K562 (cell line): ENCODE results near the gene RPS6KA4. TPM values are rescaled to one million over a fixed set of nuclear protein-coding genes. Genes with fewer than 3 reads are reported as not detected.

Experiments used
- ADNP ChIP-seq: fragments of 200-800 bp; sonication (Bioruptor generic); IDR thresholded peaks from 2 replicates; pipeline ENCODE4 v1.6.1; 2016; ENCODE audit warnings: missing genetic modification characterization, missing compliant biosample characterization
- E2F3 ChIP-seq: fragments of 250-450 bp; sonication (Bioruptor Pico); IDR thresholded peaks from 2 replicates; pipeline ENCODE4 v1.4.0; 2020; ENCODE audit warnings: mild to moderate bottlenecking
- E2F5 ChIP-seq: sonication (generic); formaldehyde crosslinking; IDR thresholded peaks from 2 replicates; pipeline ENCODE4 v1.8.0; 2022; ENCODE audit warnings: mild to moderate bottlenecking, missing genetic modification reagents
- ETV6 ChIP-seq, 3 experiments: fragments of 150-350 bp in 1 of 3; sonication (generic) in 1 of 3; formaldehyde crosslinking in 1 of 3; IDR thresholded peaks; 2 replicates each; pipeline versions ENCODE4 v1.6.1 to v1.8.0; 2014 to 2022; ENCODE audit warnings: borderline replicate concordance in 2 of 3, low read depth in 2 of 3, antibody characterized with exemption in 1 of 3, low read length in 1 of 3, mild to moderate bottlenecking in 1 of 3, missing genetic modification reagents in 1 of 3
- NR4A1 ChIP-seq, 2 experiments: fragments of 250-450 bp in 1 of 2; fragments of 450-650 bp in 1 of 2; sonication (Bioruptor Pico) in 1 of 2; IDR thresholded peaks; 2 replicates each; pipeline versions ENCODE4 v1.4.0 to v1.6.1; 2016 to 2020; ENCODE audit warnings: mild to moderate bottlenecking in 2 of 2, missing compliant biosample characterization in 1 of 2, missing genetic modification characterization in 1 of 2, moderate library complexity in 1 of 2
- PRPF4 ChIP-seq: fragments of 200-400 bp; formaldehyde crosslinking; IDR thresholded peaks from one replicate; pipeline ENCODE4 v1.6.1; 2017; ENCODE audit warnings: low read length, low read depth, mild to moderate bottlenecking; ENCODE audit not compliant: insufficient read depth, poor library complexity, severe bottlenecking
- SMAD1 ChIP-seq: fragments of 150-350 bp; IDR thresholded peaks from 2 replicates; pipeline ENCODE4 v1.6.1; 2014; ENCODE audit warnings: low read length, low read depth; ENCODE audit not compliant: partially characterized antibody
- TGIF2 ChIP-seq: sonication (generic); formaldehyde crosslinking; IDR thresholded peaks from 2 replicates; pipeline ENCODE4 v1.8.1; 2022; ENCODE audit warnings: mild to moderate bottlenecking, missing genetic modification reagents, moderate library complexity
- UBTF ChIP-seq, 2 experiments: IDR thresholded peaks; 2 replicates each; pipeline ENCODE4 v1.6.1; 2012; ENCODE audit warnings: improper control_type of control experiment in 2 of 2, low read depth in 2 of 2, low read length in 2 of 2, borderline replicate concordance in 1 of 2
- ZEB2 ChIP-seq: fragments of 450-650 bp; IDR thresholded peaks from 2 replicates; pipeline ENCODE4 v1.6.1; 2016
- ZNF347 ChIP-seq: fragments of 450-650 bp; formaldehyde crosslinking; IDR thresholded peaks from 2 replicates; pipeline ENCODE4 v1.4.0; 2020; ENCODE audit warnings: low read depth, mild to moderate bottlenecking, moderate library complexity
- ZNF384 ChIP-seq: IDR thresholded peaks from 2 replicates; pipeline ENCODE4 v1.6.1; 2012; ENCODE audit warnings: low read depth, low read length, improper control_type of control experiment
- ZNF551 ChIP-seq: fragments of 250-450 bp; sonication (Bioruptor Pico); IDR thresholded peaks from 2 replicates; pipeline ENCODE4 v1.5.0; 2021; ENCODE audit warnings: mild to moderate bottlenecking, moderate library complexity
- ZNF561 ChIP-seq: fragments of 450-650 bp; formaldehyde crosslinking; conservative IDR thresholded peaks from 2 replicates; pipeline ENCODE4 v1.4.0; 2020; ENCODE audit warnings: mild to moderate bottlenecking, moderate library complexity
- ZNF695 ChIP-seq: fragments of 450-650 bp; formaldehyde crosslinking; IDR thresholded peaks from 2 replicates; pipeline ENCODE4 v1.4.0; 2020; ENCODE audit warnings: mild to moderate bottlenecking, moderate library complexity
- polyA plus RNA-seq, 8 experiments: library from polyadenylated mRNA; depleted of rRNA in 4 of 8; stranded (reverse) in 5 of 8; unstranded in 3 of 8; fragments of >200 nt; fragmentation: Nextera tagmentation in 2 of 8; fragmentation: Illumina TruSeq in 1 of 8; extraction: Ambion mirVana in 2 of 8; extraction: Trizol in 1 of 8; gene quantifications; 2 replicates each; pipeline versions ENCODE4 v1.2.1 to v1.2.3, GENCODE V29; 2011 to 2014; ENCODE audit warnings: inconsistent platforms in 1 of 8, missing spikeins in 1 of 8
- total RNA-seq, 7 experiments: library from RNA; depleted of rRNA in 6 of 7; stranded (reverse); fragments of >200 nt in 6 of 7; fragmentation: Illumina TruSeq in 2 of 7; extraction: Trizol in 2 of 7; gene quantifications; 2 replicates each; pipeline versions ENCODE4 v1.2.1 to v1.2.3, GENCODE V29; 2011 to 2021; ENCODE audit warnings: low replicate concordance in 1 of 7
- TF ChIP-seq, protein P1 (sequence below): sonication (generic); formaldehyde crosslinking; IDR thresholded peaks from 2 replicates; pipeline ENCODE4 v1.8.1; 2022; ENCODE audit warnings: missing genetic modification reagents

Gene RPS6KA4
- total and polyA plus RNA-seq, 9 of the 15 experiments (the other 6 are each of a cell fraction or from before 2014, with no cell fraction given) = 0.15 to 23.8 (median 9.8) TPM

DNA sequence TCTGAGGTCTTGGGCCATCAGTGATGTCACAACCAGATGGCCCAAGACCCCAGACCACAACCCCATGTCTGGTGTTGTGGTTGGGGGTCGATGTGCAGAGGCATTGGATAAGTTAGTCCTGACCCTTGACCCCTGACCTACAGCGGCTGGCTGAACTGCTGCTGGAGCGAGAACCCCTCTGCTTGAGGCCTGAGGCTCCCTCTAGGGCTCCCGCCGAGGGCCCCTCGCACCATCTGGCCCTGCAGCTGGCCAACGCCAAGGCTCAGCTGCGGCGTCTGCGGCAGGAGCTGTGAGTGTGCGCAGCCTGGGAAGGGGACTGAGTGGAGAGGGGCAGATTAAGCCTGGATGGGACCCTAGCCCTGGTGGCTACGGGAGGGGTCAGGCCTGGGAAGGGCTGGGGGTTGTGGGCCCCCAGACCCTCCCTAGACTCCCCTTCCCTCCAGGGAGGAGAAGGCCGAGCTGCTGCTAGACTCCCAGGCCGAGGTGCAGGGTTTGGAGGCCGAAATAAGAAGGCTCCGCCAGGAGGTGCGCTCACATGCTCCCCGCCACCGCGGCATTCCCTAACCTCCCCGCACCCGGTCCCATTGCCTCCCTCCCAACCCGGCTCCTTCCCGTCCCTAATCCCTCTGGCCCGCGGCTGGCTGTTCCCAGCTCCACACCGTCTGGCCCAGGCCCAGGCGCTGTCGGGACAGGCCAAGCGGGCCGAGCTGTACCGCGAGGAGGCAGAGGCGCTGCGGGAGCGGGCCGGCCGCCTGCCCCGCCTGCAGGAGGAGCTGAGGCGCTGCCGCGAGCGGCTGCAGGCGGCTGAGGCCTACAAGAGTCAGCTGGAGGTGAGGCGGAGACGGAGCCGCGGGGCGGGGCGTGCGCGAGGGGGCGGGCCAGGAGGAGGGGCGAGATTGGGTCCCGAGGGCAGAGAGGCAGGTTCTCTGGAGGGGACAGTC lies 16.8 kb upstream of the RPS6KA4 start (continued):
- TF ChIP-seq UBTF (IDR thresholded peaks at IDR 0.05; ENCODE audit: borderline replicate concordance in 1 of 2, low read depth in 2 of 2, low read length in 2 of 2) (peak; percentile 92 to 99), NR4A1 (CRISPR knock-in tag; IDR thresholded peaks at IDR 0.05) (no peak), NR4A1 (tag; IDR thresholded peaks at IDR 0.05) (no peak), ZEB2 (no peak), ZNF561 (CRISPR knock-in tag) (no peak), TGIF2 (CRISPR knock-in tag) (no peak), PRPF4 (no peak), ADNP (tag) (no peak), E2F3 (CRISPR knock-in tag) (no peak), ZNF551 (CRISPR knock-in tag) (no peak), SMAD1 (no peak), ZNF384 (peak; percentile 30; the same call in 1 of the 2 replicates), E2F5 (CRISPR knock-in tag) (no peak), ZNF695 (CRISPR knock-in tag) (no peak), ETV6 (IDR thresholded peaks at IDR 0.05; ENCODE audit: borderline replicate concordance in 1 of 2, low read depth in 2 of 2, low read length in 1 of 2) (no peak), ETV6 (CRISPR knock-in tag; IDR thresholded peaks at IDR 0.05; ENCODE audit: borderline replicate concordance) (no peak), ZNF347 (no peak)
- TF ChIP-seq, protein P1, sequence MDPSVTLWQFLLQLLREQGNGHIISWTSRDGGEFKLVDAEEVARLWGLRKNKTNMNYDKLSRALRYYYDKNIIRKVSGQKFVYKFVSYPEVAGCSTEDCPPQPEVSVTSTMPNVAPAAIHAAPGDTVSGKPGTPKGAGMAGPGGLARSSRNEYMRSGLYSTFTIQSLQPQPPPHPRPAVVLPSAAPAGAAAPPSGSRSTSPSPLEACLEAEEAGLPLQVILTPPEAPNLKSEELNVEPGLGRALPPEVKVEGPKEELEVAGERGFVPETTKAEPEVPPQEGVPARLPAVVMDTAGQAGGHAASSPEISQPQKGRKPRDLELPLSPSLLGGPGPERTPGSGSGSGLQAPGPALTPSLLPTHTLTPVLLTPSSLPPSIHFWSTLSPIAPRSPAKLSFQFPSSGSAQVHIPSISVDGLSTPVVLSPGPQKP = no peak
